HepG2 (cell line): ENCODE results near the gene DNAAF1. TPM values are rescaled to one million over a fixed set of nuclear protein-coding genes. Genes with fewer than 3 reads are reported as not detected.

Experiments used
- BRCA1 ChIP-seq: sonication (generic); formaldehyde crosslinking; IDR thresholded peaks from 2 replicates; pipeline ENCODE4 v1.4.0; 2020; ENCODE audit warnings: missing genetic modification reagents
- GTF2F1 ChIP-seq: fragments of 150-350 bp; IDR thresholded peaks from 2 replicates; pipeline ENCODE4 v1.6.1; 2014; ENCODE audit warnings: low read length
- HES4 ChIP-seq: sonication (generic); formaldehyde crosslinking; IDR thresholded peaks from 2 replicates; pipeline ENCODE4 v1.9.0; 2021; ENCODE audit warnings: mild to moderate bottlenecking, missing genetic modification reagents, borderline replicate concordance
- ZFP90 ChIP-seq: sonication (generic); formaldehyde crosslinking; IDR thresholded peaks from 2 replicates; pipeline ENCODE4 v1.8.0; 2022; ENCODE audit warnings: missing genetic modification reagents, mild to moderate bottlenecking, inconsistent platforms, borderline replicate concordance
- ZNF234 ChIP-seq: sonication (generic); formaldehyde crosslinking; conservative IDR thresholded peaks from 2 replicates; pipeline ENCODE4 v1.5.1; 2020; ENCODE audit warnings: mild to moderate bottlenecking, missing genetic modification reagents
- ZNF367 ChIP-seq: sonication (generic); formaldehyde crosslinking; IDR thresholded peaks from 2 replicates; pipeline ENCODE4 v1.4.0; 2020; ENCODE audit warnings: missing genetic modification reagents, borderline replicate concordance
- ZNF644 ChIP-seq: IDR thresholded peaks from 2 replicates; pipeline ENCODE4 v1.6.1; 2016; ENCODE audit warnings: low read depth
- polyA plus RNA-seq, 8 experiments: library from polyadenylated mRNA; depleted of rRNA in 3 of 8; stranded (reverse) in 7 of 8; unstranded in 1 of 8; fragments of >200 nt; fragmentation: Illumina TruSeq in 4 of 8; extraction: Trizol in 4 of 8; gene quantifications; 2 replicates each; pipeline versions ENCODE4 v1.2.1 to v1.2.3, GENCODE V29; 2011 to 2016; ENCODE audit warnings: low read depth in 4 of 8, missing spikeins in 1 of 8, mixed read lengths in 1 of 8; ENCODE audit not compliant: insufficient read depth in 1 of 8
- total RNA-seq, 5 experiments: library from RNA; depleted of rRNA; stranded (reverse); fragments of >200 nt; fragmentation: Illumina TruSeq; extraction: Trizol; gene quantifications; 2 replicates each; pipeline ENCODE4 v1.2.3, GENCODE V29; 2016; ENCODE audit warnings: low read depth in 1 of 5
- TF ChIP-seq, protein P1 (sequence below): sonication (generic); formaldehyde crosslinking; IDR thresholded peaks from 2 replicates; pipeline ENCODE4 v1.5.0; 2020; ENCODE audit warnings: missing genetic modification reagents
- TF ChIP-seq, protein P2 (sequence below), 2 experiments: sonication (generic) in 1 of 2; formaldehyde crosslinking in 1 of 2; IDR thresholded peaks; 2 replicates each; pipeline versions ENCODE4 v1.4.0 to v1.6.1; 2016 to 2020; ENCODE audit warnings: borderline replicate concordance in 1 of 2, low read depth in 1 of 2, mild to moderate bottlenecking in 1 of 2, missing genetic modification reagents in 1 of 2
- TF ChIP-seq, protein P3 (sequence below): sonication (generic); formaldehyde crosslinking; IDR thresholded peaks from 2 replicates; pipeline ENCODE4 v1.8.1; 2022; ENCODE audit warnings: low read depth, mild to moderate bottlenecking, missing genetic modification reagents
- TF ChIP-seq, protein P4 (sequence below): sonication (generic); formaldehyde crosslinking; IDR thresholded peaks from 2 replicates; pipeline ENCODE4 v1.4.0; 2020; ENCODE audit warnings: missing genetic modification reagents
- TF ChIP-seq, protein P5 (sequence below): sonication (generic); formaldehyde crosslinking; conservative IDR thresholded peaks from 2 replicates; pipeline ENCODE4 v1.4.0; 2020; ENCODE audit warnings: missing genetic modification reagents

Gene DNAAF1
- total and polyA plus RNA-seq, 2 of the 13 experiments (the other 11 are each of a cell fraction or from before 2014, with no cell fraction given): 0.04 TPM; not detected in 1

DNA sequence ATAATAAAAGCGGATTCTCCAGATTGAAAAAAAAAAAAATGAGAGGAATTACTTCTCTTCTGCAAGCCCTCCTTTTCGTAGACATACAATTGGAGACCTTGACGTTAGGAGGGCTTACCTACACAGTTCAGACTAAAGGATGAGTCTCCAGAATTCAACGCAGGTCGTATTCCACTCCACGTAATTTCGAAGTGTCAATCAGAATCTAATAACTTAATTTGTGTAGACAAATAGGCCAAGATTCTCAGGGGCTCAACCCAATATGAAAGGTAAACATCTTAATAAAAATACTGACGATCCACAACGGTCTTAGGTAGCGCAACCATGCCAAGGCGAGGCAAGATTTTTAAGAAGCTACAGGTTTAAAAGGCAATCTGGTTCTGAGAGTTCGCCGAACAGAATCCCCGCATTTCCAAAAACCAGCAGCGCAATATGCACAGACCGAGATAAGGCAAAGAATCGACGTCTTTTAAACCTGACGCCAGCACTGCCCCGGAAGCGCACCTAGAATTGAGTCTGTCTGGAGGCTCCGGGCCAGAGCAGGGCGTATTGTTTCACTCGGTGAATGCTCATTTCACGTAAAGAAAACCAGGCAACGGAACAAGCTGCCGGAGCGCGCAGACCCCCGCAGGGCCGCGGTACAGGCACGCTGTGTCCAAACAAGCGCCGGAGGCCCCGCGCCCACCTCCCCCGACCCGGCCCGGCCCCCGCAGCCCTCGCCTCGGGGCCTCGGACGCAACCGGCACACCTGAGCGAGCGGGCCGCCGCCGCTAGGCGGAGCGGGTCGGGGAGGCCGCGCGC is 29.0 kb upstream of the DNAAF1 start (continued):
- TF ChIP-seq HES4 (CRISPR knock-in tag) (no peak), GTF2F1 (no peak), ZNF234 (CRISPR knock-in tag) (no peak), ZNF367 (CRISPR knock-in tag) (peak; percentile 72; the same call in 1 of the 2 replicates), BRCA1 (peak; percentile 82; the same call in 1 of the 2 replicates), ZFP90 (CRISPR knock-in tag) (peak; percentile 59; the same call in 1 of the 2 replicates), ZNF644 (CRISPR knock-in tag) (no peak)
- TF ChIP-seq, protein P1, sequence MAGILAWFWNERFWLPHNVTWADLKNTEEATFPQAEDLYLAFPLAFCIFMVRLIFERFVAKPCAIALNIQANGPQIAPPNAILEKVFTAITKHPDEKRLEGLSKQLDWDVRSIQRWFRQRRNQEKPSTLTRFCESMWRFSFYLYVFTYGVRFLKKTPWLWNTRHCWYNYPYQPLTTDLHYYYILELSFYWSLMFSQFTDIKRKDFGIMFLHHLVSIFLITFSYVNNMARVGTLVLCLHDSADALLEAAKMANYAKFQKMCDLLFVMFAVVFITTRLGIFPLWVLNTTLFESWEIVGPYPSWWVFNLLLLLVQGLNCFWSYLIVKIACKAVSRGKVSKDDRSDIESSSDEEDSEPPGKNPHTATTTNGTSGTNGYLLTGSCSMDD (CRISPR knock-in tag): 0 out of 2 replicates have a peak, but pooled peaks have one; percentile 27
- TF ChIP-seq, protein P2, sequence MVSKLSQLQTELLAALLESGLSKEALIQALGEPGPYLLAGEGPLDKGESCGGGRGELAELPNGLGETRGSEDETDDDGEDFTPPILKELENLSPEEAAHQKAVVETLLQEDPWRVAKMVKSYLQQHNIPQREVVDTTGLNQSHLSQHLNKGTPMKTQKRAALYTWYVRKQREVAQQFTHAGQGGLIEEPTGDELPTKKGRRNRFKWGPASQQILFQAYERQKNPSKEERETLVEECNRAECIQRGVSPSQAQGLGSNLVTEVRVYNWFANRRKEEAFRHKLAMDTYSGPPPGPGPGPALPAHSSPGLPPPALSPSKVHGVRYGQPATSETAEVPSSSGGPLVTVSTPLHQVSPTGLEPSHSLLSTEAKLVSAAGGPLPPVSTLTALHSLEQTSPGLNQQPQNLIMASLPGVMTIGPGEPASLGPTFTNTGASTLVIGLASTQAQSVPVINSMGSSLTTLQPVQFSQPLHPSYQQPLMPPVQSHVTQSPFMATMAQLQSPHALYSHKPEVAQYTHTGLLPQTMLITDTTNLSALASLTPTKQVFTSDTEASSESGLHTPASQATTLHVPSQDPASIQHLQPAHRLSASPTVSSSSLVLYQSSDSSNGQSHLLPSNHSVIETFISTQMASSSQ (IDR thresholded peaks at IDR 0.05; ENCODE audit: low read depth): no peak
- TF ChIP-seq, protein P2 (CRISPR knock-in tag; IDR thresholded peaks at IDR 0.05; ENCODE audit: borderline replicate concordance): no peak
- TF ChIP-seq, protein P3, sequence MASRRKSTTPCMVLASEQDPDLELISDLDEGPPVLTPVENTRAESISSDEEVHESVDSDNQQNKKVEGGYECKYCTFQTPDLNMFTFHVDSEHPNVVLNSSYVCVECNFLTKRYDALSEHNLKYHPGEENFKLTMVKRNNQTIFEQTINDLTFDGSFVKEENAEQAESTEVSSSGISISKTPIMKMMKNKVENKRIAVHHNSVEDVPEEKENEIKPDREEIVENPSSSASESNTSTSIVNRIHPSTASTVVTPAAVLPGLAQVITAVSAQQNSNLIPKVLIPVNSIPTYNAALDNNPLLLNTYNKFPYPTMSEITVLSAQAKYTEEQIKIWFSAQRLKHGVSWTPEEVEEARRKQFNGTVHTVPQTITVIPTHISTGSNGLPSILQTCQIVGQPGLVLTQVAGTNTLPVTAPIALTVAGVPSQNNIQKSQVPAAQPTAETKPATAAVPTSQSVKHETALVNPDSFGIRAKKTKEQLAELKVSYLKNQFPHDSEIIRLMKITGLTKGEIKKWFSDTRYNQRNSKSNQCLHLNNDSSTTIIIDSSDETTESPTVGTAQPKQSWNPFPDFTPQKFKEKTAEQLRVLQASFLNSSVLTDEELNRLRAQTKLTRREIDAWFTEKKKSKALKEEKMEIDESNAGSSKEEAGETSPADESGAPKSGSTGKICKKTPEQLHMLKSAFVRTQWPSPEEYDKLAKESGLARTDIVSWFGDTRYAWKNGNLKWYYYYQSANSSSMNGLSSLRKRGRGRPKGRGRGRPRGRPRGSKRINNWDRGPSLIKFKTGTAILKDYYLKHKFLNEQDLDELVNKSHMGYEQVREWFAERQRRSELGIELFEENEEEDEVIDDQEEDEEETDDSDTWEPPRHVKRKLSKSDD (CRISPR knock-in tag): no peak
- TF ChIP-seq, protein P4, sequence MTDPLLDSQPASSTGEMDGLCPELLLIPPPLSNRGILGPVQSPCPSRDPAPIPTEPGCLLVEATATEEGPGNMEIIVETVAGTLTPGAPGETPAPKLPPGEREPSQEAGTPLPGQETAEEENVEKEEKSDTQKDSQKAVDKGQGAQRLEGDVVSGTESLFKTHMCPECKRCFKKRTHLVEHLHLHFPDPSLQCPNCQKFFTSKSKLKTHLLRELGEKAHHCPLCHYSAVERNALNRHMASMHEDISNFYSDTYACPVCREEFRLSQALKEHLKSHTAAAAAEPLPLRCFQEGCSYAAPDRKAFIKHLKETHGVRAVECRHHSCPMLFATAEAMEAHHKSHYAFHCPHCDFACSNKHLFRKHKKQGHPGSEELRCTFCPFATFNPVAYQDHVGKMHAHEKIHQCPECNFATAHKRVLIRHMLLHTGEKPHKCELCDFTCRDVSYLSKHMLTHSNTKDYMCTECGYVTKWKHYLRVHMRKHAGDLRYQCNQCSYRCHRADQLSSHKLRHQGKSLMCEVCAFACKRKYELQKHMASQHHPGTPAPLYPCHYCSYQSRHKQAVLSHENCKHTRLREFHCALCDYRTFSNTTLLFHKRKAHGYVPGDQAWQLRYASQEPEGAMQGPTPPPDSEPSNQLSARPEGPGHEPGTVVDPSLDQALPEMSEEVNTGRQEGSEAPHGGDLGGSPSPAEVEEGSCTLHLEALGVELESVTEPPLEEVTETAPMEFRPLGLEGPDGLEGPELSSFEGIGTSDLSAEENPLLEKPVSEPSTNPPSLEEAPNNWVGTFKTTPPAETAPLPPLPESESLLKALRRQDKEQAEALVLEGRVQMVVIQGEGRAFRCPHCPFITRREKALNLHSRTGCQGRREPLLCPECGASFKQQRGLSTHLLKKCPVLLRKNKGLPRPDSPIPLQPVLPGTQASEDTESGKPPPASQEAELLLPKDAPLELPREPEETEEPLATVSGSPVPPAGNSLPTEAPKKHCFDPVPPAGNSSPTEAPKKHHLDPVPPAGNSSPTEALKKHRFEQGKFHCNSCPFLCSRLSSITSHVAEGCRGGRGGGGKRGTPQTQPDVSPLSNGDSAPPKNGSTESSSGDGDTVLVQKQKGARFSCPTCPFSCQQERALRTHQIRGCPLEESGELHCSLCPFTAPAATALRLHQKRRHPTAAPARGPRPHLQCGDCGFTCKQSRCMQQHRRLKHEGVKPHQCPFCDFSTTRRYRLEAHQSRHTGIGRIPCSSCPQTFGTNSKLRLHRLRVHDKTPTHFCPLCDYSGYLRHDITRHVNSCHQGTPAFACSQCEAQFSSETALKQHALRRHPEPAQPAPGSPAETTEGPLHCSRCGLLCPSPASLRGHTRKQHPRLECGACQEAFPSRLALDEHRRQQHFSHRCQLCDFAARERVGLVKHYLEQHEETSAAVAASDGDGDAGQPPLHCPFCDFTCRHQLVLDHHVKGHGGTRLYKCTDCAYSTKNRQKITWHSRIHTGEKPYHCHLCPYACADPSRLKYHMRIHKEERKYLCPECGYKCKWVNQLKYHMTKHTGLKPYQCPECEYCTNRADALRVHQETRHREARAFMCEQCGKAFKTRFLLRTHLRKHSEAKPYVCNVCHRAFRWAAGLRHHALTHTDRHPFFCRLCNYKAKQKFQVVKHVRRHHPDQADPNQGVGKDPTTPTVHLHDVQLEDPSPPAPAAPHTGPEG: 0 out of 2 replicates have a peak, but pooled peaks have one; percentile 49
- TF ChIP-seq, protein P5, sequence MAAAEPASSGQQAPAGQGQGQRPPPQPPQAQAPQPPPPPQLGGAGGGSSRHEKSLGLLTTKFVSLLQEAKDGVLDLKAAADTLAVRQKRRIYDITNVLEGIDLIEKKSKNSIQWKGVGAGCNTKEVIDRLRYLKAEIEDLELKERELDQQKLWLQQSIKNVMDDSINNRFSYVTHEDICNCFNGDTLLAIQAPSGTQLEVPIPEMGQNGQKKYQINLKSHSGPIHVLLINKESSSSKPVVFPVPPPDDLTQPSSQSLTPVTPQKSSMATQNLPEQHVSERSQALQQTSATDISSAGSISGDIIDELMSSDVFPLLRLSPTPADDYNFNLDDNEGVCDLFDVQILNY (CRISPR knock-in tag): no peak
